WERI-Rb-1 (cell line): Measurements from ENCODE around the gene PLEKHM1.

Experiments
- DNase-seq: peaks from one replicate; pipeline ENCODE4 v3.0.0-alpha.2; 2020
- H3K27ac ChIP-seq: fragments of 250-450 bp; sonication (Bioruptor Pico); 2 replicates; pipeline ENCODE4 v1.5.1; 2020; ENCODE audit warnings: mild to moderate bottlenecking, moderate library complexity
- H3K27me3 ChIP-seq: fragments of 250-450 bp; sonication (Bioruptor Pico); 2 replicates; pipeline ENCODE4 v1.5.1; 2021; ENCODE audit warnings: mild to moderate bottlenecking, low read depth, moderate library complexity; ENCODE audit not compliant: insufficient read depth, severe bottlenecking
- H3K36me3 ChIP-seq: fragments of 250-450 bp; sonication (Bioruptor Pico); 2 replicates; pipeline ENCODE4 v1.5.1; 2020; ENCODE audit warnings: mild to moderate bottlenecking, moderate library complexity
- H3K4me3 ChIP-seq: 2 replicates; pipeline ENCODE4 v1.5.1; 2011; ENCODE audit warnings: low read depth, mild to moderate bottlenecking, control low read depth, low read length
- H3K9me3 ChIP-seq: fragments of 250-450 bp; sonication (Bioruptor Pico); 2 replicates; pipeline ENCODE4 v1.5.1; 2021; ENCODE audit warnings: mild to moderate bottlenecking, moderate library complexity; ENCODE audit not compliant: severe bottlenecking
- CTCF ChIP-seq: IDR thresholded peaks from 2 replicates; pipeline ENCODE4 v1.5.1; 2011; ENCODE audit warnings: low read depth, mild to moderate bottlenecking, control low read depth, inconsistent platforms, low read length

Gene PLEKHM1

GRCh38 chr17:45394091-45394490, 96.4 kb downstream of the PLEKHM1 start:
- no peak for TF ChIP-seq CTCF
- no peak for DNase-seq
- H3K9me3 ChIP-seq, result no peaks in the 10 kb centered on the region
- no peak overlapping the region for H3K4me3 ChIP-seq
- H3K27me3 ChIP-seq, result no peaks in the 10 kb centered on the region
- H3K27ac ChIP-seq, result no peak overlapping the region
- H3K36me3 ChIP-seq, result no peaks in the 10 kb centered on the region

- TF ChIP-seq CTCF, result no peak
- no peaks in the 10 kb centered on the region for H3K9me3 ChIP-seq
- H3K27me3 ChIP-seq, result no peaks in the 10 kb centered on the region
- no peak overlapping the region for H3K4me3 ChIP-seq
- no peak overlapping the region for H3K27ac ChIP-seq
- DNase-seq, result no peak
- H3K36me3 ChIP-seq, result no peaks in the 10 kb centered on the region
These were observed 97.1 kb downstream of the PLEKHM1 start for GRCh38 chr17:45393411-45393810.

- Histone ChIP-seq H3K27ac (no peak overlapping the region), H3K36me3 (no peaks in the 10 kb centered on the region), H3K4me3 (no peak overlapping the region), H3K27me3 (no peaks in the 10 kb centered on the region), H3K9me3 (no peaks in the 10 kb centered on the region)
- TF ChIP-seq CTCF, result no peak
- DNase-seq, result no peak
These were observed 98.6 kb downstream of the PLEKHM1 start for GRCh38 chr17:45391918-45392317.

- H3K9me3 ChIP-seq, result no peaks in the 10 kb centered on the region
- H3K4me3 ChIP-seq, result no peak overlapping the region
- no peak overlapping the region for H3K27ac ChIP-seq
- TF ChIP-seq CTCF, result no peak
- no peak for DNase-seq
- no peaks in the 10 kb centered on the region for H3K36me3 ChIP-seq
- H3K27me3 ChIP-seq, result no peaks in the 10 kb centered on the region
These were observed 99.2 kb downstream of the PLEKHM1 start for GRCh38 chr17:45391291-45391690.

GRCh38 chr17:45389354-45389753, 101.2 kb downstream of the PLEKHM1 start:
- no peak overlapping the region for H3K27ac ChIP-seq
- no peaks in the 10 kb centered on the region for H3K27me3 ChIP-seq
- no peak for DNase-seq
- no peaks in the 10 kb centered on the region for H3K36me3 ChIP-seq
- no peaks in the 10 kb centered on the region for H3K9me3 ChIP-seq
- H3K4me3 ChIP-seq, result no peak overlapping the region
- TF ChIP-seq CTCF, result no peak

- Histone ChIP-seq H3K27ac (no peak overlapping the region), H3K4me3 (no peak overlapping the region), H3K36me3 (no peaks in the 10 kb centered on the region), H3K9me3 (no peaks in the 10 kb centered on the region), H3K27me3 (no peaks in the 10 kb centered on the region)
- TF ChIP-seq CTCF, result no peak
- peak; percentile 72 for DNase-seq
These were observed 101.8 kb downstream of the PLEKHM1 start for GRCh38 chr17:45388604-45389325.
